ENCODE measurements around the gene ABHD16A.

The ABHD16A gene

GRCh38 chr6:31689249-31690110, 13.6 kb downstream of the ABHD16A start:
- DNase-seq (ENCODE audit: low read depth): no peak

- DNase-seq (ENCODE audit: low read depth): no peak
Observed at GRCh38 chr6:31687860-31688693, 15.0 kb downstream of the ABHD16A start.

GRCh38 chr6:31687321-31687720, 15.8 kb downstream of the ABHD16A start:
- no peak for DNase-seq (ENCODE audit: low read depth)

- no peak for DNase-seq (ENCODE audit: low read depth)
Observed at GRCh38 chr6:31686483-31686882, 16.6 kb downstream of the ABHD16A start.

GRCh38 chr6:31683591-31683990, 19.5 kb downstream of the ABHD16A start:
- no peak for DNase-seq (ENCODE audit: low read depth)

GRCh38 chr6:31681135-31681671, 21.9 kb downstream of the ABHD16A start:
- no peak for DNase-seq (ENCODE audit: low read depth)

- no peak for DNase-seq (ENCODE audit: low read depth)
Observed at GRCh38 chr6:31680226-31681134, 22.6 kb downstream of the ABHD16A start, which contains the start of gene LY6G5C. Gene LY6G5C, minus strand, starts transcription at chr6:31681067. Its CDS starts 694 bp downstream, at chr6:31680373.

GRCh38 chr6:31677955-31678354, 25.2 kb downstream of the ABHD16A start:
- DNase-seq (ENCODE audit: low read depth): no peak

- no peak for DNase-seq (ENCODE audit: low read depth)
Observed at GRCh38 chr6:31676904-31677303, 26.2 kb downstream of the ABHD16A start.

GRCh38 chr6:31676322-31676903, 26.7 kb downstream of the ABHD16A start:
- DNase-seq (ENCODE audit: low read depth): no peak

GRCh38 chr6:31669676-31670075, 33.4 kb downstream of the ABHD16A start, which contains the start of gene LY6G5B:
Gene LY6G5B, plus strand, starts transcription at chr6:31669976. Its CDS starts 975 bp downstream, at chr6:31670951.
- no peak for DNase-seq (ENCODE audit: low read depth)

- DNase-seq (ENCODE audit: low read depth): no peak
Observed at GRCh38 chr6:31666337-31666965, 36.7 kb downstream of the ABHD16A start.

- DNase-seq (ENCODE audit: low read depth): peak; percentile 96
Observed at GRCh38 chr6:31665501-31666336, 37.4 kb downstream of the ABHD16A start, which contains the start of gene CSNK2B. Gene CSNK2B, plus strand, starts transcription at chr6:31666080. Its CDS starts 752 bp downstream, at chr6:31666832.

GRCh38 chr6:31664790-31665500, 38.2 kb downstream of the ABHD16A start, which contains the start of gene GPANK1:
Gene GPANK1, minus strand, starts transcription at chr6:31664997. Its CDS starts 519 bp downstream, at chr6:31664478.
- peak; percentile 87 for DNase-seq (ENCODE audit: low read depth)

GRCh38 chr6:31663961-31664789, 38.9 kb downstream of the ABHD16A start:
- DNase-seq (ENCODE audit: low read depth): no peak

GRCh38 chr6:31663126-31663960, 39.8 kb downstream of the ABHD16A start:
- no peak for DNase-seq (ENCODE audit: low read depth)
